Stimulated activated CD8-positive, alpha-beta memory T cell treated with anti-CD3 and anti-CD28 coated beads, Interleukin-4, amount 100 ng/mL, for 48 hours (primary cell): ENCODE measurements around the gene CTU1.
A peak's percentile ranks its signal among the peaks of the same experiment; 100 is the strongest.

Experiments
- DNase-seq: peaks from one replicate; pipeline ENCODE4 v3.0.0-alpha.2; 2020

CTU1 gene

DNA sequence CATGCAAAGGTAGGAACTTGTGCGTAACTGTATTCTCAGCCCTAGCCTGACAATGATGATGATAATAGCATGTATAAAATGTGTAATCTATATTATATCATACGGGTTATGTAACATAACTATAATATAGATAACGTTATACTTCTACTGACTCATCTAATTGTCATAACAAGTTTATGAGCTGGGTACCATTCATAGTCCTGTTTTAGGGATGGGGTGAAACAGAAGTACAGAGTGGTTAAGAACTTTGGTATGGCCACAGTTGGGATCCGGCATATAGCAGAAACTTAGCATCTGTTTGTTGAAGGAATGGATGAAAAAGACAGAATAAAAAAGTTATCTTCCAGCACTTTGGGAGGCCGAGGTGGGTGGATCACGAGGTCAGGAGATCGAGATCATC lies 5.2 kb downstream of the CTU1 start:
- no peak for DNase-seq

DNA sequence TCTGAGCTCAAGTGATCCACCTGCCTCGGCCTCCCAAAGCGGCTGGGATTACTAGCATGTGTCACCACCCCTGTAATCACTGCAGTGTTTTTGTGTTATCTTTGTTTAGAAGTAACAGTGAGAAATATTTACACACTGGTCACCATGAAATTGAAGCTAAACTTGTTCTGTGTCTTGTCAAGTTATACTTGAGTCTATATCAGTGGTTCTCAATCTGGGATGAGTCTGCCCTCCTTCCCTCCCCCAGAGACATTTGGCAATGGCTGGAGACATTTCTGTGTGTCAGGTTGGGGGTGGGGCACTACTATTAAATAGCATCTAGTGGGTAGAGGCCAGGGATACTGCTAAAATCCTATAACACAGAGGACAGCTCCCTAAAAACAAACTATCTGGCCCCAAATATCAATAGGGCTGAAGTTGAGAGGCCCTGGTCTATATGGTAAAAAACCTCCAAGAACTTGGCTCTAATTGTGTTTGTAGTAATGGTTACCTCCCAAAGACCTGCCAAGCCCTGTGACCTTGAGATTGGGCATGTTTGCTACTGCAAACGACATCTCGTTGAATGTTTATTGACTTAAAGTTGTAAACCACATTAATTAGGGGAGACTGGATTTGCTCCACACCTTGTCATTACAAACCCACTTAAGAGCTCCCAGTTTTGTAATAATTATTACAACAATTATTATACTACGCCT lies 6.9 kb downstream of the CTU1 start:
- DNase-seq: no peak

- no peak for DNase-seq
These were observed 7.6 kb downstream of the CTU1 start for GRCh38 chr19:51100601-51101000.

- no peak for DNase-seq
These were observed 9.2 kb downstream of the CTU1 start for GRCh38 chr19:51099047-51099382.

DNA sequence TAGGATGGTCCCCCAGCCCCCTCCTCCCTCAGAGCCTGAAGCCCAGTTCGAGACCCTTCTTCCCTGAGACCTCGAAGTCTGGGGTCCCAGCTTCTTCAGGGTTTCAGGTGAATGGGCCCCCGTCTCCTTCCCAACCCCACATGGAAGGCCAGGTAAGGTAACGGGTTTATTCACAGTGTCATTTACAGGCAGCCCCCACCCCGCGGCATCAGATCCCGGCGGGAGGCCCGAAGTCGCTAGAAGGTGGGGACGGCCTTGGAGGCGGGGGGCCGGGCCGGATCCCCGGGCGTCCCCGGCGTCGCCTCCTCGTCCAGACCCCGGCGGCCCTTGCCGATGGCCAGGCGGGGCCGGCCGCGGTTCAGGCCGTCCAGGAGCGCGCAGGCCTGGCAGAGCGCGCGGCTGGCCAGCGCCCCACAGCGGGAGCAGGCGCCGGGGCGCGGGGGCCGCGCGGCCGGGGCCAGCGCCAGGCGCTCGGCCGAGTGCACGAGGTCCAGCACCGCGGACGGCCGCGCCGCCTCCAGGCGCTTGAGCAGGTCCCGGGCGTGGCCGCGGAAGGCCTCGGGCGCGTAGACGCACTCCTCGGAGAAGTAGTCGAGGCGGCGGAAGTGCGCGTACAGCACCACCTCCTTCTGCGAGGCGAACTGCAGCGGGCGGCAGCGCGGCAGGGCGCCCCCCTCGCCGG lies 9.7 kb downstream of the CTU1 start:
- no peak for DNase-seq

- DNase-seq: no peak
These were observed 10.4 kb downstream of the CTU1 start for GRCh38 chr19:51097796-51098195.

DNA sequence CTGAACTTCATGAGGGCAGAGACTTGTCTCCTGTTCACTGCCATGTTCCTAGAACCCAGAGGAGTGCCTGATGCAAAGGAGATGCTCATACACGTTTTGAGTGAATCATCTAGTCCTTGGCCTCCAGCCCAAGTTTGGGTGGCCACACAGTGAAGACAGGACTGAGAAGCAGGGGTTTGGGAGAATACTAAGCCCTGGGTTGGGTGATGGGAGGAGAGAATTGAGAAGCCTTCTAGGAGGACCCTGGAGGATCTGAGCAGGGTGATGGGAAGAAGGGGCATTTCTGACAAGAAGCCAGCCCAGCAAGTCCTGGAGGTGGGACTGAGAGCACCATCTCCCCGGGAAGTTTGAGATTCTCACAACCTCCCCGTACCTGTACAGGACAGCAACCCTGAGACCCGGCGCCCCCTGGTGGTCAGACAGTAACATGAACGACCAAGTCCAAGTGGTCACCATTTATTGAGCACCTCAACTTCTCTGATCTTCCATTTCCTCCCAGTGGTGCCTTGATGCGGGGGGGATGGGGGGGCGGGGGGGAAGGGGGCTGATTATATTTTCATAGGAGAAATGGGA lies 11.0 kb downstream of the CTU1 start:
- DNase-seq: peak; percentile 87

GRCh38 chr19:51096473-51097165 lies 11.6 kb downstream of the CTU1 start:
- no peak for DNase-seq

- peak; percentile 64 for DNase-seq
These were observed 13.4 kb downstream of the CTU1 start for GRCh38 chr19:51094696-51095279.

DNA sequence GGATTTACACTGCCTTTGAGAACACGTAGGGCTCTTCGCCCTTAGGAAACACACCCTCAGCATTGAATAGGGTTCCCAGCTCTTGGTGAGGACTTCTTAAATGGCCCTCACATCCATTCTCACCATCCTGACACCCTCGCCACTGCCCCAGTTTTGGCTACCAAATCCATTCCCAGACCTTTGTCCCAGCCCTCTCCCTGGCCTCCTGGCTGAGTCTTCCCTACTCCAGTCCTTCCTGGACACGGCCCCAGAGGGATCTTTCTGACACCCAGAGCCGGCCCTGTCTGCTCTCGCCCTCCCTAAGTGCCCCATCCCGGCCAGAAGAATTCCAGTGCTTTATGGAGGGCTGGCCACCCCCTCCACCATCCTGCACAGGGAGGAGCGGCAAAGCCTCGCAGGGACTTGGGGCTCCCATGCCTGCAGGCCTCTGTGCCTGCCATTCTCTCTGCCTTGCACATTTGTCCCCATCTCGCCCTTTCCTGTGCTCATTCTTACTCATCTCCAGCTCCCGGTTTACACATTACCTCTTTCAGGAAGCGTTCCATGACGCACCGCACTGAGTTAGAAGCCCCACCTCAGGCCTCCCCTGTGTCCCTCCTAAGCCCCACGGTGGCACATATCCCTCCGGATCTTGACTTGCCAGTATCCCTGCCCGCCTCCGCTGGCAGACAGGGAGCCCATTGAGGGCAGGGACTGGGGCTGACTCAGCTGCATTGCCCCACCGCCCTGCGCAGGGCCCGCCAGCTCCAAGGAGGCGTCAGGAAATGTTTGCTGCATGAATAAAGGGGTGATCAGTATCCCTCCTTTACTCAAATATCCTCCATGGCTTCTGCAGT lies 14.5 kb downstream of the CTU1 start:
- DNase-seq: no peak

DNA sequence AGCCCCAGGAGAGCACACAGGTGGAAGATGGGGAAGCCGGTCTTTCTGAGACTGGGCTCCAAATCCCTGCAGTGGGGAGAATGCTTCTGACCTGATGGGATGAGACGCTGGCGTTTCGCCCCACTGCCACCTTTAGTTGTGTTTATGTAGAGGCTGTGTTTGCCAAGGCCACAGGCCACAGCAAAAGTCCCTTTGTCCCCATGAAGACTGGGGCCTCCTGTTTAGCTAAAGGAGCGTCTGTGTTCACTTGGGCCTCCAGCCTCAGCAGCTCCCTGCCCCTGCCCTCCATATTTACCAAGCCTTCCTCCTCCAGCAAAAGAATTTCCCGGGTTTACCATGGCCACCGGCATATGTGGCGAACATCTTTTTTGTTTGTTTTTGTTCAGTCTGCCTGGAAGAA lies 15.1 kb downstream of the CTU1 start:
- DNase-seq: no peak

- no peak for DNase-seq
These were observed 16.0 kb downstream of the CTU1 start for GRCh38 chr19:51091895-51092873.

GRCh38 chr19:51091126-51091525 lies 17.1 kb downstream of the CTU1 start:
- no peak for DNase-seq

DNA sequence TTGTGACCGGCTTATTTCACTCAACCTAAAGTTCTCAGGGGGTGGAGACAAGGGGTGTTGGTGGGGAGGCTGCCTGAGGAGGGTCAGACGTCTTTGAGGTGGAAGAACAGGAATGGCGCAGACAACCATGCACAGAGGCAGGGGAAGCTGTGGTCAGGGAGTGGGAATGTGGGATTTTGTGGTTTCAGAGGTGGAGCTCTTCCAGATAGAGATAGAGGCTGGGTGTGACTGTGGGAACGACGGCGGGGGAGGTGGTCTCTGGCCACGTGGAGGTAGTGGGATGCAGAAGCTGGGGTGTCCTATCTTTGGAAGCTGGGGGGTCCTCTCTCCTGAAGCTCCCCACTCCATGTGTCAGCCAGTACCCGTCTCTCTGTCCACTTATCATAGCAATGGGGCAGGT lies 17.7 kb downstream of the CTU1 start:
- DNase-seq: no peak

- DNase-seq: no peak
These were observed 18.4 kb downstream of the CTU1 start for GRCh38 chr19:51089786-51090185.

GRCh38 chr19:51086153-51086850 lies 21.9 kb downstream of the CTU1 start:
- no peak for DNase-seq

- DNase-seq: no peak
These were observed 23.7 kb downstream of the CTU1 start for GRCh38 chr19:51084505-51084904.

DNA sequence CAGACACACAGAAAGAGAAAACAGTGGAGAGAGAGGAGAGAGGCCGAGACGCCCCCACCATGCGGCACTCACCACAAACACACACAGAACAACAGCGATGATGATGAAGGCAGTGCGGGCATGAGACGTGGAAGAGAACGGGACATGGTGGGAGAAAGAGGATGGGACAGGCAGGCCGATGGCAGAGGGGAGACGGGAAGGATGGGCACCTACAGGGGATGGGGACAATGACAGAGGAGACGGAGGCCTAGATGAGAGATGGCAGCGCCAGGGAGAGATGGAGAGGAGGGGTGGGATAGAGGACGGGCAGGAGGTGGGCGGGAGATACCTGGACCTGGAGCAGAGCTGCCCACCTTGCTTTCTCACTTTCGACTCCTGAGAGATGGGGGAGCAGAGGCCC lies 24.4 kb downstream of the CTU1 start:
- no peak for DNase-seq

DNA sequence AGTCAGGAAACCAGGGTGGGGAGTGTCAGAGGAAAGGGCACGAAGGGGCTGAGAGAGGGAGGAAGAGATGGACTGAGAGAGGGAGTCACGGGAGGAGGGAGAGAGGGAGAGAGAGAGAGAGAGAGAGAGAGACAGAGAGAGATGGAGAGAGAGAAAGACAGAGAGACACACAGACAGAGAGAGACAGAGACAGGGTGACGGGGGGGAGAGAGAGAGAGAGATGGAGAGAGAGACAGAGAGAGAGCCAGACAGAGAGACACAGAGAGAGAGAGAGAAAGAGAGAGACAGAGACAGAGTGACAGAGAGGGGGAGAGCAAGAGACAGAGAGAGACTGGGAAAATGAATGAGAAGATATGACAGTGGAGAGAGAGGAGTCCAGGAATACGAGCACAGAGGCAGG lies 25.0 kb downstream of the CTU1 start:
- no peak for DNase-seq

DNA sequence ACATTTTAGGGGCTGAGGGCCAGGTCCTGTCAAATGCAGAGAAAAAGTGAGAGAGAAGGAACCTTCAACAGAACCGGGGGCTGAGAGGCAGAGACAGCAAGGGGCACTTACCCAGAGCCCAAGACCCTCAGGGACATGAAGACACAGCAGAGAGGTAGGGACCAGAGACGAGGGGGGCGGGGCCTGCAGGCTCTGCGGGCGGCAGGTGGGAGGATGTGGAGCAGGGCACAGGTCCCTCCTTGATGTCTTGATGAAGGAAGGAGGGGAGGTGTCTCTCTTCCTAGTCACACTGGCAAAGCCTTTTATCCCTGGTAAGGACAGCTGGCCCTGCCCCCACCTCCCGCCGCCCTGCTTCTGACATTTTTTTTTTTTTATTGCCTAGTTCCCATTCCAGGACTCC lies 25.6 kb downstream of the CTU1 start, which contains the start of gene KLK14:
Gene KLK14 (minus strand): TSS at position 277 of the 400 bp plus-strand sequence. CDS start 273 bp downstream, at position 4.
- no peak for DNase-seq

DNA sequence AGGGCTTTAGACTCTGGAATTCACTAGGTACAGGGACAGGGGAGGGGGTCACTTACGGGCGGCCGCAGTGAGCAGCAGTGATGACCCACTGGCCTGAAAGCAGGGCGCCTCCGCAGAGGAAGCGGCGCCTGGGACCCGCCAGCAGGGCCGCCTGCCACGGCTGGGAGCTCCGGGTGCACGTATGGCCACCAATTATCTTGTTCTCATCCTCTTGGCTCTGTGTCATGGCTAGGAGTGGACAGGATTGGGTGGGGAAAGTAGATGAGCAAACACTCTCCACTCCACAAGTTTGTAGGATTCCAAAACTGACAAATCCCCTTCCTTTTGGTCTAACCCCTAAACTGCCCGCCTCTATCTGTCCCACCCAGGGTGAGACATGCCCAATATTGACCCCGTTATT lies 26.7 kb downstream of the CTU1 start:
- no peak for DNase-seq
